K562 (cell line): ENCODE data around the gene TGFBR2. TPM values are rescaled to one million over a fixed set of nuclear protein-coding genes. Genes with fewer than 3 reads are reported as not detected.

Experiments used
- ATAC-seq: fragments of 200-7000 bp; cut with Tn5 transposase; 3 replicates; pipeline ENCODE4 v1.9.1; 2020; ENCODE audit warnings: moderate library complexity
- BruUV-seq: library from RNA; stranded (reverse); fragments of 400-500 nt; replicated peaks from 2 replicates; lab custom pipeline; 2021; lab: Mats Ljungman, UMichigan
- CTCF ChIA-PET: fragments of 300-600 bp; formaldehyde crosslinking; extraction: SDS; loops from one replicate; lab custom pipeline; 2021; ENCODE audit warnings: low intra/inter-chr PET ratio; lab: Yijun Ruan, JAX
- POLR2A ChIA-PET: fragments of 300-600, 350-650 bp; sonication (Branson Sonifier 250); formaldehyde crosslinking; extraction: SDS; loops from one replicate; lab custom pipeline; 2021; ENCODE audit warnings: antibody characterized with exemption, inconsistent platforms; lab: Yijun Ruan, JAX
- DNase-seq, 4 experiments: peaks; one replicate each; pipeline versions ENCODE4 v3.0.0 to v3.0.0-alpha.2; 2011 to 2018; ENCODE audit warnings: low spot score in 3 of 4, mixed read lengths in 3 of 4; ENCODE audit errors: extremely low read depth in 1 of 4
- FAIRE-seq: peaks from 2 replicates; lab custom pipeline; 2011; peaks lifted over from hg19 to GRCh38; lab: Jason Lieb, UNC
- H2AFZ ChIP-seq: 2 replicates; pipeline ENCODE4 v1.6.0; 2011; ENCODE audit warnings: low read depth, low read length, control low read depth, inconsistent platforms
- H3K27ac ChIP-seq: fragments of 200-600 bp; 3 replicates; pipeline ENCODE4 v1.8.0; 2011; ENCODE audit warnings: low read depth, mild to moderate bottlenecking, control low read depth, inconsistent platforms, low read length, moderate library complexity, mixed read lengths; ENCODE audit errors: extremely low read depth
- H3K27me3 ChIP-seq, 2 experiments: fragments of 300-600 bp in 1 of 2; 2 replicates in 1 of 2; 3 replicates in 1 of 2; pipeline versions ENCODE4 v1.6.0 to v1.8.0; 2011; ENCODE audit warnings: inconsistent platforms in 2 of 2, low read length in 2 of 2, mild to moderate bottlenecking in 1 of 2, mixed read lengths in 1 of 2, moderate library complexity in 1 of 2; ENCODE audit not compliant: control insufficient read depth in 2 of 2, insufficient read depth in 2 of 2
- H3K36me3 ChIP-seq: fragments of 300-600 bp; 3 replicates; pipeline ENCODE4 v1.8.0; 2011; ENCODE audit warnings: mild to moderate bottlenecking, low read length, inconsistent platforms; ENCODE audit not compliant: control insufficient read depth, insufficient read depth
- H3K4me1 ChIP-seq, 2 experiments: fragments of 200-600 bp in 1 of 2; replicated peaks in 1 of 2; 2 replicates in 1 of 2; 3 replicates in 1 of 2; pipeline versions ENCODE4 v1.5.1 to v1.8.0; 2011; ENCODE audit warnings: inconsistent platforms in 2 of 2, low read length in 2 of 2, mild to moderate bottlenecking in 1 of 2, mixed read lengths in 1 of 2, moderate library complexity in 1 of 2; ENCODE audit not compliant: control insufficient read depth in 2 of 2, insufficient read depth in 2 of 2
- H3K4me2 ChIP-seq: 2 replicates; pipeline ENCODE4 v1.6.1; 2011; ENCODE audit warnings: low read length, control low read depth, inconsistent platforms, mixed read lengths; ENCODE audit not compliant: insufficient read depth
- H3K4me3 ChIP-seq: fragments of 200-600 bp; sonication (generic), shearing (Covaris generic); 2 replicates; pipeline ENCODE4 v1.5.1; 2016; ENCODE audit warnings: control low read depth, inconsistent platforms
- H3K79me2 ChIP-seq: fragments of 200-600 bp; 3 replicates; pipeline ENCODE4 v1.8.0; 2011; ENCODE audit warnings: low read length, inconsistent platforms; ENCODE audit not compliant: control insufficient read depth, insufficient read depth
- H3K9ac ChIP-seq, 2 experiments: 2 replicates each; pipeline versions ENCODE4 v1.6.0 to v1.6.1; 2011; ENCODE audit warnings: low read depth in 2 of 2, low read length in 2 of 2, control low read depth in 1 of 2, inconsistent platforms in 1 of 2, mild to moderate bottlenecking in 1 of 2, mixed read lengths in 1 of 2; ENCODE audit not compliant: insufficient read depth in 1 of 2
- H3K9me1 ChIP-seq: one replicate; pipeline ENCODE4 v1.6.0; 2011; ENCODE audit warnings: inconsistent platforms, mild to moderate bottlenecking, low read length, moderate library complexity; ENCODE audit not compliant: control insufficient read depth, insufficient read depth
- H3K9me3 ChIP-seq: replicated peaks from 2 replicates; pipeline ENCODE4 v1.5.1; 2011; ENCODE audit warnings: low read depth, low read length, inconsistent platforms; ENCODE audit not compliant: control insufficient read depth, insufficient read depth
- H4K20me1 ChIP-seq: replicated peaks from 2 replicates; pipeline ENCODE4 v1.6.1; 2011; ENCODE audit warnings: low read length, inconsistent platforms, mixed read lengths; ENCODE audit not compliant: control insufficient read depth, insufficient read depth
- BRD4 ChIP-seq: fragments of 200-600 bp; sonication (generic); IDR thresholded peaks from 2 replicates; pipeline ENCODE4 v1.6.1; 2017; ENCODE audit warnings: inconsistent platforms
- DNMT1 ChIP-seq: fragments of 450-650 bp; IDR thresholded peaks from 2 replicates; pipeline ENCODE4 v1.6.1; 2016; ENCODE audit warnings: antibody characterized with exemption, mild to moderate bottlenecking
- FOSL1 ChIP-seq: fragments of 200-800 bp; sonication (Bioruptor generic); conservative IDR thresholded peaks from 2 replicates; pipeline ENCODE4 v1.6.1; 2016; ENCODE audit warnings: missing genetic modification characterization, missing compliant biosample characterization
- FOXJ3 ChIP-seq: sonication (generic); formaldehyde crosslinking; IDR thresholded peaks from 2 replicates; pipeline ENCODE4 v1.4.0; 2020; ENCODE audit warnings: mild to moderate bottlenecking, missing genetic modification reagents
- KAT7 ChIP-seq: sonication (generic); formaldehyde crosslinking; IDR thresholded peaks from 2 replicates; pipeline ENCODE4 v1.8.0; 2022; ENCODE audit warnings: missing genetic modification reagents, mild to moderate bottlenecking, borderline replicate concordance
- PPARD ChIP-seq: fragments of 250-450 bp; sonication (Bioruptor Pico); IDR thresholded peaks from 2 replicates; pipeline ENCODE4 v1.8.0; 2022; ENCODE audit warnings: inconsistent platforms, mild to moderate bottlenecking, moderate library complexity
- SREBF1 ChIP-seq: fragments of 150-350 bp; IDR thresholded peaks from 2 replicates; pipeline ENCODE4 v1.6.1; 2014; ENCODE audit warnings: antibody characterized with exemption, low read depth, low read length, borderline replicate concordance
- TEAD4 ChIP-seq, 2 experiments: sonication (generic) in 1 of 2; formaldehyde crosslinking in 1 of 2; IDR thresholded peaks; 2 replicates each; pipeline versions ENCODE4 v1.6.1 to v1.8.0; 2012 to 2022; ENCODE audit warnings: borderline replicate concordance in 1 of 2, inconsistent platforms in 1 of 2, low read length in 1 of 2, mild to moderate bottlenecking in 1 of 2, missing genetic modification reagents in 1 of 2
- TRIM24 ChIP-seq, 2 experiments: fragments of 450-650 bp; IDR thresholded peaks; 2 replicates each; pipeline ENCODE4 v1.6.1; 2016
- WHSC1 ChIP-seq: IDR thresholded peaks from one replicate; pipeline ENCODE4 v1.6.1; 2012; ENCODE audit warnings: low read length, control low read depth, inconsistent platforms
- XRCC5 ChIP-seq: fragments of 200-400 bp; formaldehyde crosslinking; IDR thresholded peaks from 2 replicates; pipeline ENCODE4 v1.6.1; 2017; ENCODE audit warnings: low read depth, mild to moderate bottlenecking, low read length
- ZFP30 ChIP-seq: fragments of 250-450 bp; sonication (Bioruptor Pico); IDR thresholded peaks from 2 replicates; pipeline ENCODE4 v1.8.0; 2022; ENCODE audit warnings: moderate library complexity, mild to moderate bottlenecking, inconsistent platforms, borderline replicate concordance
- ZNF121 ChIP-seq: sonication (generic); formaldehyde crosslinking; conservative IDR thresholded peaks from 2 replicates; pipeline ENCODE4 v1.8.0; 2022; ENCODE audit warnings: missing genetic modification reagents
- ZNF133 ChIP-seq: fragments of 250-450 bp; sonication (Bioruptor Pico); IDR thresholded peaks from 2 replicates; pipeline ENCODE4 v1.4.0; 2020; ENCODE audit warnings: mild to moderate bottlenecking
- WGBS: fragments of 100-300 bp; shearing (Covaris generic); methylation state at CpG from one replicate; pipeline ENCODE4 v1.1.6; 2016; ENCODE audit warnings: low coverage, mixed read lengths; ENCODE audit not compliant: insufficient coverage; ENCODE audit errors: missing lambda C conversion rate; 5-methylcytosine and 5-hydroxymethylcytosine counted together
- in situ Hi-C: fragments of 300-500 bp; cut with MboI; formaldehyde crosslinking; loops from 4 replicates; pipeline ENCODE4 v1.15.0; 2018; ENCODE audit warnings: inconsistent platforms, mixed read lengths
- intact Hi-C: fragments of 100-400 bp; cut with micrococcal nuclease; formaldehyde crosslinking; loops from 2 replicates; pipeline ENCODE4 v1.14.2; 2022
- polyA plus RNA-seq, 8 experiments: library from polyadenylated mRNA; depleted of rRNA in 4 of 8; stranded (reverse) in 5 of 8; unstranded in 3 of 8; fragments of >200 nt; fragmentation: Nextera tagmentation in 2 of 8; fragmentation: Illumina TruSeq in 1 of 8; extraction: Ambion mirVana in 2 of 8; extraction: Trizol in 1 of 8; gene quantifications; 2 replicates each; pipeline versions ENCODE4 v1.2.1 to v1.2.3, GENCODE V29; 2011 to 2014; ENCODE audit warnings: inconsistent platforms in 1 of 8, missing spikeins in 1 of 8
- total RNA-seq, 7 experiments: library from RNA; depleted of rRNA in 6 of 7; stranded (reverse); fragments of >200 nt in 6 of 7; fragmentation: Illumina TruSeq in 2 of 7; extraction: Trizol in 2 of 7; gene quantifications; 2 replicates each; pipeline versions ENCODE4 v1.2.1 to v1.2.3, GENCODE V29; 2011 to 2021; ENCODE audit warnings: low replicate concordance in 1 of 7
- TF ChIP-seq, protein P1 (sequence below): sonication (generic); formaldehyde crosslinking; IDR thresholded peaks from 2 replicates; pipeline ENCODE4 v1.8.0; 2022; ENCODE audit warnings: mild to moderate bottlenecking, low read depth, missing genetic modification reagents

TGFBR2 gene
- total and polyA plus RNA-seq, 9 of the 15 experiments (the other 6 are each of a cell fraction or from before 2014, with no cell fraction given), result 0.11 to 0.84 (median 0.24) TPM

GRCh38 chr3:30660136-30660535, 53.7 kb downstream of the TGFBR2 start:
- no TSS peak for BruUV-seq
- ChIA-PET POLR2A (no interaction called here), CTCF (no interaction called here)
- Histone ChIP-seq H3K9ac (no peak overlapping the region), H3K4me2 (no peak overlapping the region), H2AFZ (no peak overlapping the region), H3K36me3 (no peaks in the 10 kb centered on the region), H3K9me1 (no peaks in the 10 kb centered on the region), H3K9me3 (no peaks in the 10 kb centered on the region), H3K4me3 (no peak overlapping the region), H3K27ac (no peak overlapping the region), H3K27me3 (no peaks in the 10 kb centered on the region), H3K79me2 (no peaks in the 10 kb centered on the region), H4K20me1 (no peaks in the 10 kb centered on the region), H3K4me1 (no peaks in the 10 kb centered on the region)
- FAIRE-seq (no peak), ATAC-seq (no peak), DNase-seq (no peak)
- intact Hi-C loops (no loop called here), in situ Hi-C loops (no loop called here)
- WGBS, result 2% methylated on average over 3 of the region's 3 CpGs
- no peak for TF ChIP-seq PPARD (CRISPR knock-in tag)
- no peak for TF ChIP-seq ZNF121
- TF ChIP-seq ZNF133, result no peak
- no peak for TF ChIP-seq BRD4
- TF ChIP-seq FOSL1 (tag), result no peak
- TF ChIP-seq TEAD4 (IDR thresholded peaks at IDR 0.05; ENCODE audit: low read length), result no peak
- no peak for TF ChIP-seq TEAD4 (CRISPR knock-in tag; IDR thresholded peaks at IDR 0.05; ENCODE audit: borderline replicate concordance)
- no peak for TF ChIP-seq ZFP30

DNA sequence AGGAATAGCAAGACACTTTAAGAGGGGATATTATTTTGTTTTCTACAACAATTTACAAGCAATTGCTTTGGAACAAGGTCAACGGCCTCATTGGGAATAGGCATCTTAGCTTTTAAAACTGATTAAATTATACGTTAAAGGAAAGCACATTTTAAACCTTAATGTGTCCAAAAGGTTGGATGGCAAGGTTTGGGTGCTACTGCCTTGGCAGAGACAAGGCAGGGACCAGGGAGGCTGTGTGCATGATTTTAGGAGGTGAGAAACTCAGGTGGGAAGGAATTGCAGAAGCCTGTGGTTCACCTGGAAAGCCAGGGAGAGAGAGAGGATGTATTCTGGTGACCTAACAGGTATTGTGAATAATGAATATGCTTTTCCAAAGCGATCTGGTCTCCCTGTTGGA, 54.3 kb downstream of the TGFBR2 start:
- Histone ChIP-seq H3K9me1 (no peaks in the 10 kb centered on the region), H4K20me1 (no peaks in the 10 kb centered on the region), H3K79me2 (no peaks in the 10 kb centered on the region), H3K4me1 (no peaks in the 10 kb centered on the region), H2AFZ (no peak overlapping the region), H3K9ac (no peak overlapping the region), H3K27me3 (no peaks in the 10 kb centered on the region), H3K36me3 (no peaks in the 10 kb centered on the region), H3K9me3 (no peaks in the 10 kb centered on the region), H3K27ac (no peak overlapping the region), H3K4me2 (no peak overlapping the region), H3K4me3 (no peak overlapping the region)
- no peak for FAIRE-seq
- TF ChIP-seq SREBF1 (no peak), KAT7 (no peak), FOXJ3 (CRISPR knock-in tag) (no peak), WHSC1 (no peak), XRCC5 (no peak), DNMT1 (no peak), TRIM24 (IDR thresholded peaks at IDR 0.05) (no peak)
- TF ChIP-seq, protein P1, sequence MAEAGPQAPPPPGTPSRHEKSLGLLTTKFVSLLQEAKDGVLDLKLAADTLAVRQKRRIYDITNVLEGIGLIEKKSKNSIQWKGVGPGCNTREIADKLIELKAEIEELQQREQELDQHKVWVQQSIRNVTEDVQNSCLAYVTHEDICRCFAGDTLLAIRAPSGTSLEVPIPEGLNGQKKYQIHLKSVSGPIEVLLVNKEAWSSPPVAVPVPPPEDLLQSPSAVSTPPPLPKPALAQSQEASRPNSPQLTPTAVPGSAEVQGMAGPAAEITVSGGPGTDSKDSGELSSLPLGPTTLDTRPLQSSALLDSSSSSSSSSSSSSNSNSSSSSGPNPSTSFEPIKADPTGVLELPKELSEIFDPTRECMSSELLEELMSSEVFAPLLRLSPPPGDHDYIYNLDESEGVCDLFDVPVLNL (CRISPR knock-in tag), result no peak
- ChIA-PET CTCF (no interaction called here), POLR2A (no interaction called here)
- no peak for ATAC-seq
- intact Hi-C loops, result no loop called here
- BruUV-seq, result no TSS peak
- WGBS, result 4% methylated on average over 3 of the region's 3 CpGs
- DNase-seq, result no peak
- in situ Hi-C loops, result no loop called here
